Nephron (organoid): Measurements from ENCODE around the gene IL24.

ENCODE experiments used
- H3K27ac Mint-ChIP-seq, 3 experiments: 2 replicates each; pipeline ENCODE4 v1.8.0; 2020; ENCODE audit warnings: mixed read lengths in 3 of 3, mild to moderate bottlenecking in 2 of 3, moderate library complexity in 1 of 3
- H3K27me3 Mint-ChIP-seq: 2 replicates; pipeline ENCODE4 v1.8.0; 2021; ENCODE audit warnings: low read depth, mild to moderate bottlenecking, moderate library complexity, mixed read lengths
- H3K36me3 Mint-ChIP-seq: 2 replicates; pipeline ENCODE4 v1.8.0; 2020; ENCODE audit warnings: low read depth, mixed read lengths
- H3K4me1 Mint-ChIP-seq: 2 replicates; pipeline ENCODE4 v1.8.0; 2020; ENCODE audit warnings: mixed read lengths
- H3K4me3 Mint-ChIP-seq, 3 experiments: 2 replicates each; pipeline ENCODE4 v1.8.0; 2020; ENCODE audit warnings: mild to moderate bottlenecking in 3 of 3, mixed read lengths in 3 of 3, moderate library complexity in 2 of 3
- H3K9me3 Mint-ChIP-seq: 2 replicates; pipeline ENCODE4 v1.8.0; 2020; ENCODE audit warnings: mixed read lengths
- TF ChIP-seq, protein P1 (sequence below), 3 experiments: fragments of 200-600 bp; sonication (generic); IDR thresholded peaks; one replicate each; pipeline ENCODE4 v1.5.0; 2021; ENCODE audit warnings: antibody characterized with exemption in 3 of 3; ENCODE audit not compliant: unreplicated experiment in 3 of 3

The IL24 gene

GRCh38 chr1:206872139-206872538 lies 25.1 kb upstream of the IL24 start:
- no peaks in the 10 kb centered on the region for H3K4me1 Mint-ChIP-seq
- no peaks in the 10 kb centered on the region for H3K36me3 Mint-ChIP-seq
- peaks cover 21% of the 10 kb centered on the region for H3K27me3 Mint-ChIP-seq
- no peak overlapping the region for H3K4me3 Mint-ChIP-seq
- peaks cover 22% of the 10 kb centered on the region for H3K9me3 Mint-ChIP-seq
- H3K27ac Mint-ChIP-seq = no peak overlapping the region
- TF ChIP-seq, protein P1, sequence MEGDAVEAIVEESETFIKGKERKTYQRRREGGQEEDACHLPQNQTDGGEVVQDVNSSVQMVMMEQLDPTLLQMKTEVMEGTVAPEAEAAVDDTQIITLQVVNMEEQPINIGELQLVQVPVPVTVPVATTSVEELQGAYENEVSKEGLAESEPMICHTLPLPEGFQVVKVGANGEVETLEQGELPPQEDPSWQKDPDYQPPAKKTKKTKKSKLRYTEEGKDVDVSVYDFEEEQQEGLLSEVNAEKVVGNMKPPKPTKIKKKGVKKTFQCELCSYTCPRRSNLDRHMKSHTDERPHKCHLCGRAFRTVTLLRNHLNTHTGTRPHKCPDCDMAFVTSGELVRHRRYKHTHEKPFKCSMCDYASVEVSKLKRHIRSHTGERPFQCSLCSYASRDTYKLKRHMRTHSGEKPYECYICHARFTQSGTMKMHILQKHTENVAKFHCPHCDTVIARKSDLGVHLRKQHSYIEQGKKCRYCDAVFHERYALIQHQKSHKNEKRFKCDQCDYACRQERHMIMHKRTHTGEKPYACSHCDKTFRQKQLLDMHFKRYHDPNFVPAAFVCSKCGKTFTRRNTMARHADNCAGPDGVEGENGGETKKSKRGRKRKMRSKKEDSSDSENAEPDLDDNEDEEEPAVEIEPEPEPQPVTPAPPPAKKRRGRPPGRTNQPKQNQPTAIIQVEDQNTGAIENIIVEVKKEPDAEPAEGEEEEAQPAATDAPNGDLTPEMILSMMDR (IDR thresholded peaks at IDR 0.05; ENCODE audit: unreplicated experiment in 3 of 3) = no peak

DNA sequence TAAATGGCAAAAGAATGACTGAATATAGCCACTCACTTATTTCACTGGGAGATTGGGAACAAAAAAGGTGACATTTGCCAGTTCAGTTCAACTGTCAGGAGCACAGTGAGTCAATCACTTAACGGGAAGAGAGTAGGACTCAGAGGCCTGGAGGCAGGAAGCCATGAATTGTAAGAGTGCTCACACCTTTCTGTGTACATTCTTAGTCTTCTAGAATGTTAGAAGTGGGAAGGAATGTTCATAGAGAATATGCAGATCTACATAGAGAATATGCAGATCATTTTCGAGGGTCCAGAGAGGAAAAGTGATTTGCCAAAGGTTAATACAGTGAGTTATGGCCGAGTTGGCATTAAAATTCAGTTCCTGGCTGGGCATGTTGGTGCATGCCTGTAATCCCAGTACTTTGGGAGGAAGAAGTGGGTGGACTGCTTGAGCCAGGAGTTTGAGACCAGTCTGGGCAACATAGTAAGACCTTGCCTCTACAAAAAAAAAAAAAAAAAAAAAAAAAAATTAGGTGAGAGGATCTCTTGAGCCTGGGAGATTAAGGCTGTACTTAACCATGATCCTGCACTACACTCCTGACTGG lies 23.5 kb upstream of the IL24 start:
- Mint-ChIP-seq H3K27me3 (peaks cover 11% of the 10 kb centered on the region), H3K27ac (no peak overlapping the region), H3K4me3 (no peak overlapping the region), H3K36me3 (no peaks in the 10 kb centered on the region), H3K4me1 (no peaks in the 10 kb centered on the region), H3K9me3 (peaks cover 34% of the 10 kb centered on the region)
- TF ChIP-seq, protein P1 (IDR thresholded peaks at IDR 0.05; ENCODE audit: unreplicated experiment in 3 of 3) = no peak

- H3K4me3 Mint-ChIP-seq = no peak overlapping the region
- no peak overlapping the region for H3K27ac Mint-ChIP-seq
- H3K4me1 Mint-ChIP-seq = no peaks in the 10 kb centered on the region
- H3K9me3 Mint-ChIP-seq = peaks cover 40% of the 10 kb centered on the region
- TF ChIP-seq, protein P1 (IDR thresholded peaks at IDR 0.05; ENCODE audit: unreplicated experiment in 3 of 3) = no peak
- no peaks in the 10 kb centered on the region for H3K36me3 Mint-ChIP-seq
- H3K27me3 Mint-ChIP-seq = no peaks in the 10 kb centered on the region
Measured at GRCh38 chr1:206875752-206876377, 21.4 kb upstream of the IL24 start.

GRCh38 chr1:206878456-206878855 lies 18.8 kb upstream of the IL24 start:
- H3K4me3 Mint-ChIP-seq = no peak overlapping the region
- H3K4me1 Mint-ChIP-seq = no peaks in the 10 kb centered on the region
- H3K36me3 Mint-ChIP-seq = no peaks in the 10 kb centered on the region
- peaks cover 42% of the 10 kb centered on the region for H3K9me3 Mint-ChIP-seq
- H3K27me3 Mint-ChIP-seq = no peaks in the 10 kb centered on the region
- TF ChIP-seq, protein P1 (IDR thresholded peaks at IDR 0.05; ENCODE audit: unreplicated experiment in 3 of 3) = no peak
- no peak overlapping the region for H3K27ac Mint-ChIP-seq

GRCh38 chr1:206880314-206880713 lies 16.9 kb upstream of the IL24 start:
- Mint-ChIP-seq H3K27ac (no peak overlapping the region), H3K9me3 (peaks cover 37% of the 10 kb centered on the region), H3K36me3 (no peaks in the 10 kb centered on the region), H3K4me3 (no peak overlapping the region), H3K4me1 (no peaks in the 10 kb centered on the region), H3K27me3 (peaks cover 4% of the 10 kb centered on the region)
- TF ChIP-seq, protein P1 (IDR thresholded peaks at IDR 0.05; ENCODE audit: unreplicated experiment in 3 of 3) = no peak

DNA sequence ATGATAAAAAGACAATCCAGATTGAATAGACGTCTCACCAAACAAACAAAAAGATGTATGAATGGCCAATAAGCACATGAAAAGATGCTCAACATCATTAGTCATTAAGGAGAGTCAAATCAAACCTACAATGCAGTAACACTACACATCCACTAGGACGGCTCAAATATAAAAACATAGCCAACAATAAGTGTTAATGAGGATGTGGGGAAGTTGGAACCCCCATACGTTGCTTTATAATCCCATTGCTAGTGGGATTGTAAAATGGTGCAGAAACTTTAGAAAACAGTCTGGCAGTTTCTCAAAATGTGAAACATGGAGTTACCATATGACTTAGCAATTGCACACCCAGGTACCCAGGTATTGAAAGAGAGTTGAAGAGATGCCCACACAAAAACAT lies 14.7 kb upstream of the IL24 start:
- Mint-ChIP-seq H3K9me3 (peaks cover 21% of the 10 kb centered on the region), H3K4me1 (no peaks in the 10 kb centered on the region), H3K4me3 (no peak overlapping the region), H3K27me3 (peaks cover 4% of the 10 kb centered on the region), H3K27ac (no peak overlapping the region), H3K36me3 (no peaks in the 10 kb centered on the region)
- TF ChIP-seq, protein P1 (IDR thresholded peaks at IDR 0.05; ENCODE audit: unreplicated experiment in 3 of 3) = no peak
